NCI-H1930 (cell line): ENCODE results near the gene CUX1.

Experiments
- DNase-seq, 2 experiments: peaks; one replicate each; lab custom pipeline; 2025; lab: John Stamatoyannopoulos, UW

Gene CUX1

DNA sequence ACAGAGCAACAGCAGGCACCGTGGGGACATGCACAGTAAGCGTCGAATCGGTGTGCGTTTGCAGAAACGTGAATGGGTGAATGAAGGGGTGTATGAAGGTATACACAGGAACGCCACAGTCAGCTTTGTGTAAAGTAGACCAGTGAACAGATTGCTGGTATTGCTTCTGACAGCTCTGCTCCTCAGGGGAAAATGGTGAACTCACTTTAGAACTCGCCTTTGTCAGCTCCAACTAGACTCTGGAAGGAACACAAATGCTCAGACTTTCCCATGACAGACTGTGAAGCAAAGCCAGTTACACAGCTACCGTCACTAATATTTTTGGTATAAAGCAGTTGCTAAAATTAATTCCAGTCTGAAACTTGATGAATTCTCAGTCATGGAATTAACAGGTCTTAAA, 78.9 kb downstream of the CUX1 start:
- DNase-seq = no peak

DNA sequence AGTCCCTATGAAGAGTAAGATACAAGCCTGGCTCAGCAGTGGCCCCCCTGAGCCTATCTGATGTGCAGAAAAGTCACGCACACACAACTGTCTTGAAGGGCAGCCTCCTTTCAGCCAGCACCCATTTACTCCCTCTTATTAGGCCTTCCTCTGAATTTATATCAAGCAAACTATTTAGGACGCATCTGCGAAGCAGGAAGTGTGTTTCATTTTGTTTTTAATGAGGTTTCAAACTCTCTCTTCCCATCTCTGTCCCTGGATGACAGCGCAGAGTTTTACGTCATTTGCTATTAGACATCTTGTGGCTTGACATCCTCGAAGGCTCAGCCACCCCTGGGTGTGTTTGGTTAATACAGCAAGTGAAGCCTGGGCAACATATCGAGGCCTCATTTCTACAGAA, 79.5 kb downstream of the CUX1 start:
- no peak for DNase-seq

DNA sequence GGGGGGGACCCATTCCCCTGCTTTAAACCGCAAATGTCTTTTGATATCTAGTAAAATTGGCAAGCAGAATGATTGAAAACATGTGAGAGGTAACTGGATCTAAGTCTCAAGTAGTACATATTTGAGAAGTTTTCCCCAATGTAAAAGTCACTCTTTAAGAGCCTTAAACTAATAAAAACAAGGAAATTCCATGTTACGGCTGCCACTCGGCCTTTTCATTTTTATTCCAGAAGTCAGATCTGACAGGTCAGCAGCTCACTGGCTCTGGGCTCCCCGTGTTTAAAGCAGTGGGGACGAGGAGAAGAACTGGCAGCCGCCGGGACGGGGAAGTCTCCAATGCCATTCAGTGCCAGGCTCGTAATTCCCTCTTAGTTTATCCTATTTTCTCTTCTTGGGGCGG, 80.7 kb downstream of the CUX1 start:
- no peak for DNase-seq

DNA sequence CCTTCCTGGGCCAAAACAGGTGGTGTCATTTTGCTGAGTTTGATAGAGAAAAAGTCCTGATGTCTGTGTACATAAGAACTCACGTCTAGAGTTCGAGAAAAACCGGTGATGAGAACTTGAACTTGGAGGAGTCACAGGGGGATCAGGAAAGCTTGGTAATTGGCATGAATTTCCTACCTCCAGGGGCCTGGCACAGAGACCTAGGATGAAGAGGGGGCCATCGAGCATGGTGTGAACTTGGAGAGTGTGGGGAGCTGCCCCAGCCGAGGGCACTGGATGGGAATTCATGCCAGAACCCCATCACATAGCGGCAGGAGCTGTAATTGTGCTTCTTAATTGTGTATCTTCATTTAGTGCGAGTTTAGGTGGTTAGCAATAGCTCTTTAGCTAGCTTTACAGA, 82.2 kb downstream of the CUX1 start:
- no peak for DNase-seq

DNA sequence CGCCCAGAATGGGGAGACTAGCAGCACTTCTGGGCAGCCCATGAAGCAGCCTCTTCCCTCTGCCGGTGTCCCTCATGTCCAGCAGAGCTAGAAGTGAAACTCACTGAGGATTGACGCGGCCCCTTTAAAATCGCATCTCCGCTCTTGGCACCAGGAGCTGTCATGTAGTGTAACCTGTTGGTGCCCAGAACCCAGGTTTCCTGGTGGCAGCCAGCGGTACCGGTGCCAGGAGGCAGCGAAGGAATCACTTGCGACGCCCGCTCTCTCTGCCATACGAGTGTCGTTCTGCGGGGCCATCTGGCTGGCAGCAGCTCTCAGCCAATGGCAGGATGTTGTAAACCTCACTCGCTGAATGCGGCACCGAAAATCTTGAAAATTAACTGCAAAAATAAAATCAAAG, 82.7 kb downstream of the CUX1 start:
- no peak for DNase-seq

DNA sequence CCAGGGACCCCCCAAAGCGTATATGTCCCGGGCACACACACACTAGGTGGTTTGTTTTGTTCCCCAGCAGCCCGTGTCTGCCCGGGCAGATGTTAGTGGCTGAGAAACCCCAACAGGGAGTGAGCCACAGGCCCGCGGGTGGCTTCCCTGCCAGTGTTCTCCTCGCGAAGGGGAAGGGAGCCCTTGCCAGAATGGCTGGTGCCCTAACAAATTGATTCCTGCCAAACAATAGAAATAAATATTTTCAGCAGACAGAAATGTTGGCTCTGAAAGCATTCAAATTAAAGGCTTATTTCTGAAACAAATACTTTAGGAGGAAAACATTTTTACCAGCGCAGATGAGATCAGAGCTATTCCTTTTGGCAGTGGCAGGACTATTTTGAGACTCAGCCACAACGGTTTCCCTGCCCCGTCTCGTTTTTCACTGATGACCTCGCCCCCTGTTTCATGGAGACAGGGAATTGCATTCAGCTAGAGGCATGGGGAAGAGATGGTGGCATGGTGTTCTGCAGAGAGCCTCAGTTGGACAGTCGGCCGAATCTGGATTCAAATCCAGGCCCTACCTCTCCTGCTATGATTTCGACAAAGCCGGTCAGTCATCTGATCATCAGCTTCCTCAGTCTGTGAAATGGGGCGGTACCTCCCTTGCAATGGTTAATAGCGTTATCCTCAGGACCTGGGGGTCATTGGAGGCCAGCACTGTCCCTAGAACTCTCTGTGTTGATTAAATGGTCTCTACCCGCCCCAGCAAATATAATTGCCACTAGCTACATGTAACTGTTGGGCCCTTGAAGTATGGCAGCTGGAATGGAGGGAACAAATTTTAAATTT, 84.5 kb downstream of the CUX1 start:
- no peak for DNase-seq

DNA sequence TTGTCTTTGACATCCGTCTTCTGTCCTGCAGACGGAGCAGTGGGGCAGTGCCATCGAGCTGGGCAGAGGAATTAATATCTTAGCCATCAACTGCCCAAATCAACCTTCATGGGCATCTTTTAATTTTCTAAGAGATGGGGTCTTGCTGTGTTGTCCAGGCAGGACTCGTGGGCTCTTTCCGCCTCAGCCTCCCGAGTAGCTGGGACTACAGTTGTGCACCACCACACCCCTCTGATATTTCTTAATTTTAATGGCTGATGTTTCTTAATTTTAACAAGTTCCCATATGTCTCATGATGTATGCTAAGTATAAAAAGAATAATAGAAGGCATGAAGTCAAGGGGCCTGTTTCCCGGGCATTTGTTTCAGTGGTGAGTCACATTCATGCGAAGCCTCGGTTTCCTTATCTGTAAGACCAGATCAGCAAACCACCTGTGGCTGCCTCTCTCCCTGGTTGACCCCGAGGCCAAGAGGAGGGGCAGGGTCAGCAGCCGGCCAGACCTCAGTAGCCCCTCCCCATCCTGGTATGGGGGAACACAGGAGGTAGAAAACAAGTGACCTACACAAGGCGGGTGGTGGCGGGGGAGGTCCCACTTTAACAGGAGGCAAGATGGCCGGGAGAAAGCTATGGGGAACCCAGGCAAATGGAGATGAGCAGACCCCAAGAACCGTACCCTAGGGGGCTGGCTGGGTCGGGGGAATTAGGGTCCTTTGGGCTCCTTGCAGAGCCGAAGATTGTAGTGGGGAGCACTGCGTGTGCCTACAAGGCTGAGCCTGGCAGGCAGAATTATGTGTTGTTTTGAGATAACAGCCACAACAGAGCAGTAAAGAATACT, 85.5 kb downstream of the CUX1 start:
- DNase-seq = no peak

DNA sequence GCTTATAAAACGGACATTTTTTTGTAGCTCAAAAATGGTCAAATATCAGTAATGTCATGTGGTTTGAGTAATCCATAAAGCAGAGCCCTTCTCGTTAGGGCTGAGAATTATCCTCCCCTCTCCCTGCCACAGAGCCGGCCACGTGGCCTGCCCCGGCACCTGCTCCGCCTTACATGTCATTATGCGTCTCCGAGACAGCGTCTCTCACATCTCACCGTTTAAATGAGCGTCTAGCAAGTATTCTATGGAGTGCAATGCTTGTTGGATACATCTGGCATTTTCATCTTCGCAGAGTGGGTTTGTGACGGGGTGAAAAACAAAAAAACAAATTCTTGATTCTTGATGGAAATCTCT, 86.1 kb downstream of the CUX1 start:
- no peak for DNase-seq

DNA sequence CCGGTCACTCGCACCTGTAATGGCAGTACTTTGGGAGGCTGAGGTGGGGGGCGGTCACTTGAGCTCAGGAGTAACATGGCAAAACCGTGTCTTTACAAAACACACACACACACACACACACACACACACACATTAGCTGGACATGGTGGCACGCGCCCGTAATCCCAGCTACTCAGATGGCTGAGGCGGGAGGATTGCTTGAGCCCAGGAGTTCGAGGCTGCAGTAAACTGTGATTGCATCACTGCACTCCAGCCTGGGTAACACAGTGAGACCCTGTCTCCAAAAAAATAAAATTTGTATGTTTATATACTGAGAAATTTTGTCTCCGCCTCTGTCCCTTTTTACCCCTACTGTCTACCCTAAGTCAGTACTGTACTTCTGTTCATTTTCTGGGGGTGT, 86.6 kb downstream of the CUX1 start:
- no peak for DNase-seq

DNA sequence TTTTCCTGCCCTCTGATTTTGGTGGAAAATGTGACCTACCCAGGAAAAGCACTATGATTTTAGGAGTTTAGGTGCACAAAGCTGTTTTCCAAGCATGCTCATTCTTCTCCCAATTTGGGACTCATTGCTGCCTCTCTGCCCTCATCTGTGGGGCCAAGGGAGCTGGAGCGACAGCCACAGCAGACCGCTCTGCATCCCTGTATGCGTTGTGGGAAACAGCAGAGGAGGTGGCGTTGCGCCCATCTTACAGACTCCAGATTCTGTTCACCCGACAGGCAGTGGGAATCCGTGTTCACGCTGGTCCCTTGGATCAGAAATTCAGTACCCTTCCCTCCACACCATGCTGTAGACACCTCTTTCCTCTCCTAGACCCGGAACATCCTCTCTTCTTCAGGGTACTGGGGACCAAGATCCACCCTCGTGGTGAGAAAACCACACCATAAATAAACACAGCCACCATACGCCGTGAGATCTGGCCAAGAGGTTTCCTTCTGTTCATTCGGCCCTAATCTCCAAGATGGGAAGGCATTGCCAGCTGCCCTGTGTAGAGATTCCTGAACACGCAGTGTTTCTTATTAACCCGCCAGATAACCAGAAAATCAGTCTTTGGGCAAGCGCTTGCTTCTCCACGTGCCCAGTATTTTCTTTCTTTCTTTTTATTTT, 87.9 kb downstream of the CUX1 start:
- DNase-seq = no peak

DNA sequence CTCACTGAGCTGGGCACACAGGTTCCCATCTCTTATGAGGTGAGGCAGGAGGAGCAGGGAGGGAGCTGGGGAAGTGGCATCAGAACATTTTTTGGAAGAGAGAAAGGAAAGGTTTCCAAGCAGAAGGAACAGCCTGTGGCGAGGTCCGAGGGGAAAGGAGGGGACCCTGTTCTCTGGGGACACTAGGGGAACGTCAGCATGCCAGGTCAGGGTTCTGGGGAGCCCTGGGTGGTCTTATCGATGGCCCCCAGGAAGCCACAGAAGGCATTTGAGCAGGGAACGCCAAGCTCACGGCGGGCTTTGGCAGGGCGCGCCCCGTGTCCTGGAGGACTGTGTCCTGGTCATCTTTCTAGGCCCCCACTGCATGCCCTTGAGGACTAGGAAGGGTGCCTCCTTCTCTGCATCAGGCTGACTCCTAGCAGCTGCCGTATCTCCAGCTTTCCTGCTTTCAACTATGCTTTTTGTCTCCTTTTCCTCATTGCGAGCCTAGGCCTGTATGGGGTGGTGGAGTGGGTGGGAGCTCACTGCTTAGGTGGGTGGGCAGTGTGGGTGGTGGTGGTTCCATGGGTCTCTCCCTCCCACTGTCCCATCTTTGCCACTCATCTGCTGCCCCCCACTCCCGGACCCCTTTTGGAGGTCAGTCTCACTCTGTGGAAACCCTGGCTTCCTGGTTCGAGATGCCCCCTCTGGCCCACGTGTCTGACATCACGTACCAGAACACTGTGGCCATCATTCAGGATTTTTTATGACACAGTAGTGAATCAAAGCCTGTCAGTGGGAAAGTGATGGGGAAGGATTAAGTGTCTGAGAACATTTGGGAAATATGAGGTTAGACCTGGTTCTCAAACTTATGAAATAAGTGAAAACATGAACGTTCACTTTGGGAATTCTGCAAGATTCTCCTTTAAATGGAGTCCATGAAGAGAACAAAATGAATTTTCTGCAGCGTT, 89.1 kb downstream of the CUX1 start:
- DNase-seq = no peak

DNA sequence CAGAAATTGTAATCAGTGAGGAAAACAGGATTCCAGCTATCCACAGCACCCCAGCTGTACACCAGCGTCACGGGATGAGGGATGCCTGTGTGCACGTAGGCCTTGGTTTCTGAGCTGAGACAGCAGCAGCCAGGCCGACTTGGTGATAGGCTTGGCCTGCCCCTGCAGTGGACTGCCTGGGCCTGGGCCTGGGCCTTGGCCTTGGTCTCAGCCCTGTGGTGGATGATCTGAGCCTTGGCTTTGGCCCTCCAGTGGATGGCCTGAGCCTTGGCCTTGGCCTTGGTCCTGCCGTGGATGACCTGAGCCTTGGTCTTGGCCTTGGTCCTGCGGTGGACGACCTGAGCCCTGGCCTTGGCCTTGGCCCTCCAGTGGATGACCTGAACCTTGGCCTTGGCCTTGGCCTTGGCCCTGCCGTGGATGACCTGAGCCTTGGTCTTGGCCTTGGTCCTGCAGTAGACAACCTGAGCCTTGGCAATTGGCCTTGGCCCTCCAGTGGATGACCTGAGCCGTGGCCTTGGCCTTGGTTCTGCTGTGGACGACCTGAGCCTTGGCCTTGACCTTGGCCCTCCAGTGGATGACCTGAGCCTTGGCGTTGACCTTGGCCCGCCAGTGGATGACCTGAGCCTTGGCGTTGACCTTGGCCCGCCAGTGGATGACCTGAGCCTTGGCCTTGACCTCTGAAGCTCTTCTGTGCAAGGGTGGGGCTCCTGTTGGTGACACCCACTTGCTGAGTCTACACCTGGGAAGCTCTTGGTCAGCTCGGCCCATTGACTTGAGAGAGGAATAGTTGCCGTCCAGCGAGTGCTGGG, 93.8 kb downstream of the CUX1 start:
- no peak for DNase-seq

DNA sequence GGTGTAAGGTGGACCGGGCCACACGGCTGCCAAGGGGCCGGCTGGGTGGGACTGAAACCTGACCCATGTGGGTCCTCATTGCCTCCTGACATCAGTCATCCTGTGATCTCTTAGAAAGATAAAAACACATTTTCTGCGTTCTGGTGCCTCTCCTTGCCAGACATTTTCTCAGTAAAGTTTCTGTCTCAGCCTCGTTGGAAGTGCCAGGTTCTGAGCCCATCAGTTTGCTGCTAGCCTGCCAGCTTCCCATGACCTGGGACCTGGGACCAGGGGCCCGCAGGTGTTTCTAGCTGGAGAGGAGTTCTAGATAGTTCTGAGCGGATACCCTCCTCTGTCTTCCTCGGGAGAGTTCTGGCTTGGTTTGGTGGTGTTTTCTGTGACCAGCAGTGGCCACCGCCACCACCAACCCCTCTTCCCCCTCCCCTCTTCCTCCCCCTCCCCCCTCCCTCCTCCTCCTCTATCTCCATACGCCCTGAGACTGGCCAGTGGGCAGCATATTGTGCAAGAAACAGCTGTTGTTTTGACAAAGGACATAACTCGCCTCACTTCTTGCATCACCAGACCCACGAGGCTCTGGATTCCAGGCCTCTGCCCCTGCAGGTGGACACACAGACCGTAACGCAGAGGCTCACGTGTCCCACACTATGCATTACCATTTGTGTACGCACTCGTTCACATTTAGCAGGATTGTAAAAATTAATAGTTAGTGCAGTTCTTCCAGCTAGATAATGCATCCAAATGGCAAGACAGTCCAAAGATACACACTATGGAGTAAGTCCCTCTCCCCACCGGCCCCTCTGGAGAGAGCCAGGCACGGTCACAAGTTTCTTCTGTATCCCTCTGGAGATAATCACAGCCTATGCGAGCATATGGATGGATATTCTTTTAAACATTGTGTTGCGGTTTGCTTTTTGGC, 94.6 kb downstream of the CUX1 start:
- DNase-seq = no peak

DNA sequence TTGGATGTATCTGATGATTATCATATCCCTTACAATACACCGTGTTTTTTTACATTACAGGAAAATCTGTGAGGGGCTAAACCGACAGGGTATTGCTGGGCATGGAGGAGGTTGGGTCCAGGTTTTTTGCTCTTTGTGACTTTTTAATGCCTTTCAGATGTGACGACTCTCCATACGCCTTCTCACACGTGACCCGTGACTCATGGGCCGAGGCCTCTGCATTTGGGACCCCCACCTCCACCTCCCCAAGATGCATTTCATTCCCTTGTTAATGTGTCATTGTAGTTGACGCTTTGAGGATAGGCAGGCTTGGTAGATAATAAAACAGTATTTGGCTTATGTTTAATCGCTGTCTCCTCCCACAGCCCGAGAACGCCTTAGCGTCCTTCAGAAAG, 95.3 kb downstream of the CUX1 start:
- no peak for DNase-seq

DNA sequence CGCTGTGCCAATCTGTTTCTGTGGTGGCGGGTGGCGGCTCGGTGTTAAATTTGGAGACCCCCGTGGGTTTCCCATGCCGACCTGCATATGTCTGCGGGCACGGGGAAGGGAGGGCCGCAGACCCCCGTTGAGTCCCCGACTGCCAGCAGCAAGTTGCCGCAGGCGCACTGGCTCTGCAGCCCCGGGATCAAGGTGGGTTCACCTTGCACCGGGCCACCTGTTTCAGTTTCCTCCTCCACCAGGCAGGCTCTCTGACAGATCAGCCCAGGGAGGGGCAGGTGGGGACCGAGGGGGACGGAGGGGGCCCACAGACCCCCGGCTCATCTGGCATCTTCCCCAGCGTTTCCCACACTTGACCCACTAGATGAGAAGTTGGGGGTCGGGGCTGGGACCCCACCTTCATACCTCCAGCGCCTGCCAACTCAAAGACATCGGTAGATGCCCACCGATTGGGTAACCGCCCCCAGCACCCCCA, 95.9 kb downstream of the CUX1 start:
- DNase-seq = no peak

DNA sequence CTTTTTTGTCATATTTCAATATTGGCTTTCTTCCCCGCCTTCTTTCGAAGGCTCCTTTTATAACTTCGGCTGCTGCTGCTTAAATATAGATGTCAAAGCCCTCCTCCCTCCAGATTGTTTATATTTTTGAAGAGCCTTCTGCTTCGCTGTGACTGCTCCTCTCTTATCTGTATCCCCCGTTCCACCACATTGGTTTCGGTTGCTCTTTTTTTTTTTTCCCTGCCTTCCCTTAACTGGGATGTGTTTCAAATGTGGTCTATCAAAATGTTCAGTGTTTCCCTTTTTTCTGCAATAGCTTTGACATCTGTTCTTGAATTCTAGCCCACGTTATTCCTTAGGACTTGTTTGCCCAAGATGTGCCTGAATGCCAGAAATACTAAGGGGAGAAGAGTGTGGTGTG, 96.4 kb downstream of the CUX1 start:
- no peak for DNase-seq

DNA sequence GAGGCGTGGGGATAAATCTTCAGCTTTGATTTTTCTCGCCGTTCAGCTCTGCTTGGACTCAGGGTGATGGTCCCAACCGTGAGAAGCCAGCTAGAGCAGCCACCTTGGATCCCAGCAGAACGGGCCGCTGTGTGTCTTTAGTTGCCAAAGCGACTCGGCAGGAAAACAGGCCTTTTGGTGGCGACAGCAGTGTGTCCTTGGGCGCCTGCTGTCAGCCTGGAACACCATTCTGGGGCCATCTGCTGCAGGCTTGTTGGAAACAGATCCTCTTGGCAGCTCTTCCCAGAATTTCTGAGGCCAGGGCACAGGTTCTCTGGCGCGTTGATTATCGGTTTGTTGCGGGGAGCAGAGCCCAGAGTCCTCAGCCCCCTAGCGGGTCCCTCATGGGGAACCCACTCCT, 97.6 kb downstream of the CUX1 start:
- no peak for DNase-seq

DNA sequence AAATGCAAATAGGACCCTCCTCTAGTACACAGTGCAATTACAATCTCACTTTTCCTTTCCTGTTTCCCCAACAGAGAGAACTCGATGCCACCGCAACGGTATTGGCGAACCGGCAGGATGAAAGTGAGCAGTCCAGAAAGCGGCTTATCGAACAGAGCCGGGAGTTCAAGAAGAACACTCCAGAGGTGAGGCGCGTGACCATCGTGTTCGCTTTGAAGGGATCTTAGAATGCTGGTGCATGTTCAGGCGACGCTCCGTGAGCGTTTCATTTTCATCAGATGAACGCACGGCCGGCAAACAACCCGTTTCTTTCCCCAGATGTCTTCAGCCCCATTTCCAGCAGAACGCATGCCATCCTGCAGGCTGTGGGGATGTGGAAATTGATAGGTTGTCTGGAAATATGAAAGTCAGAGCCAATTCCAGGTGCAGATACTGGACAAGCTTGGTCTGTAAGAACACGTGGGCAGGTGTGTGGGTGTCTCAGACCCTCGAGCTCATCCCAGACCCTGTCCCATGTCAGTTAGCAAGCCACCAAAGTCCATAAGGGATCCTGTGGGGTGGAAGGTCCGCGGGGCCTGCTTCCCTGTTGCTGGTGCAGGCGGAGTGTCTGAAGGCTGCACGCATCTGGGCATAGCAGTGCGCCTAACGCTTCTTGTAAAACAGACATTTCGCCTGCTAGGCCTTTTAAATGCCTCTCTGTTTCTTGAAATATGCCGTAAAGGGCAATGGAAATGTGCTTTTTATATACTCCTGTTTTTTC, 98.8 kb downstream of the CUX1 start:
- DNase-seq = no peak

DNA sequence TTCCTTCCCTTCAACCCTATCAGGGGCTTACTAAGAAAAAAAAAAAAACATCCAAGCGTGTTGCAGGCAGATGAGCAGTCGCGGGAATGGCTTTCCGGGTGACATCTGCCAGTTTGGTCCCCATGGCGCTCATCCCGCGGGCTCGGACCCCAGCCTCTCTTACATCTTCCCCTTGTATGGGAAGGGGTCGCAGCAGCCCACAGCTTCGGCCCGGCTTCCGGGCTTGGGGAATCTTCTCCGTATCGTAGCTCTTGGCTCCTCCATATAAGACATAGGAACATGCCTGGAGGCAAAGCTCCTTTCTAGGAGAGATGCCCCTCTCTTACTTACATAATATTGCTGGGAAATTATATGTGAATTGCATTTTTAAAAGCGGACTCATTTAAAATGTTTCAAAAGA, 99.5 kb downstream of the CUX1 start:
- DNase-seq = no peak
